Breast epithelium (tissue), 3 donors: ENCODE data around the gene ADAMTSL4.

Experiments used
- CTCF ChIP-seq, 3 donors: fragments of 450-650 bp; IDR thresholded peaks; one replicate each; pipeline ENCODE4 v1.5.1; 2016 to 2017; ENCODE audit warnings: antibody characterized with exemption in 3 of 3, mild to moderate bottlenecking in 3 of 3, moderate library complexity in 3 of 3
- POLR2A ChIP-seq: fragments of 450-650 bp; IDR thresholded peaks from one replicate; pipeline ENCODE4 v1.6.1; 2016; ENCODE audit warnings: antibody characterized with exemption, mild to moderate bottlenecking, moderate library complexity

- TF ChIP-seq CTCF (IDR thresholded peaks at IDR 0.05) (no peak), POLR2A (no peak)
Measured at GRCh38 chr1:150552911-150553289, 3.7 kb downstream of the ADAMTSL4 start.
